ENCODE measurements around the gene PCP4. TPM values are rescaled to one million over a fixed set of nuclear protein-coding genes. Genes with fewer than 3 reads are reported as not detected.

PCP4 gene
- total RNA-seq, 4 donors from 2014 or later, result 1.3 to 12.4 (median 1.7) TPM

DNA sequence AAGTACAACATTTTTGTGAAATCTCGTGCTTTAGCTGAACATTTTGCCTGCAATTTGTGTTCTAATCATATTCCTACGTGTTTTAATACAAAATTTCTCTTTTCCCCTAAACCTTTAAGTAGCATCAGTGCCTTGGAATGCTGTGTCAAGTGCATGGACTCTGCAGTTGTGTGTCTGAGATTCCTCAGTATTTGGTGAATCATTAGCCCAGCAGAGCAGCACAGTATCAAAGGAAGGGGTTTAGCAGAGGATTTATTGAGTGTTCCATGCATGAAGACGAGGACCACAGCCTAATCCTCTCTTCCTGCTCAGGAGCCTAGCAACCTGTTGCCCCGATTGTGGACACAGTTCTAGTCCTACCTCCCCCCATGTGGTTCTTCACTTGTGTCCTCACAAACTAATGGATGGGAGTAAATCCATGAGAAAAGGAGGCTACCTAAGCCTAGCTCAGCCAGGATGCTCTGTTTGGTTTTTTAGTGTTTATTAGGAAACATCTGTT, 29.3 kb upstream of the PCP4 start:
- DNase-seq (ENCODE audit: low spot score in 2 of 2), result no peak
- Histone ChIP-seq H3K9me3 (no peaks in the 10 kb centered on the region), H3K36me3 (no peaks in the 10 kb centered on the region), H3K4me3 (no peak overlapping the region), H3K4me1 (no peaks in the 10 kb centered on the region), H3K27ac (no peak overlapping the region), H3K27me3 (no peaks in the 10 kb centered on the region)
- TF ChIP-seq POLR2A (IDR thresholded peaks at IDR 0.05) (no peak), EP300 (IDR thresholded peaks at IDR 0.05) (no peak), POLR2AphosphoS5 (IDR thresholded peaks at IDR 0.05) (no peak)
- TF ChIP-seq, protein P1, sequence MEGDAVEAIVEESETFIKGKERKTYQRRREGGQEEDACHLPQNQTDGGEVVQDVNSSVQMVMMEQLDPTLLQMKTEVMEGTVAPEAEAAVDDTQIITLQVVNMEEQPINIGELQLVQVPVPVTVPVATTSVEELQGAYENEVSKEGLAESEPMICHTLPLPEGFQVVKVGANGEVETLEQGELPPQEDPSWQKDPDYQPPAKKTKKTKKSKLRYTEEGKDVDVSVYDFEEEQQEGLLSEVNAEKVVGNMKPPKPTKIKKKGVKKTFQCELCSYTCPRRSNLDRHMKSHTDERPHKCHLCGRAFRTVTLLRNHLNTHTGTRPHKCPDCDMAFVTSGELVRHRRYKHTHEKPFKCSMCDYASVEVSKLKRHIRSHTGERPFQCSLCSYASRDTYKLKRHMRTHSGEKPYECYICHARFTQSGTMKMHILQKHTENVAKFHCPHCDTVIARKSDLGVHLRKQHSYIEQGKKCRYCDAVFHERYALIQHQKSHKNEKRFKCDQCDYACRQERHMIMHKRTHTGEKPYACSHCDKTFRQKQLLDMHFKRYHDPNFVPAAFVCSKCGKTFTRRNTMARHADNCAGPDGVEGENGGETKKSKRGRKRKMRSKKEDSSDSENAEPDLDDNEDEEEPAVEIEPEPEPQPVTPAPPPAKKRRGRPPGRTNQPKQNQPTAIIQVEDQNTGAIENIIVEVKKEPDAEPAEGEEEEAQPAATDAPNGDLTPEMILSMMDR (IDR thresholded peaks at IDR 0.05), result no peak
- WGBS, result 51% methylated on average over 4 of the region's 4 CpGs

DNA sequence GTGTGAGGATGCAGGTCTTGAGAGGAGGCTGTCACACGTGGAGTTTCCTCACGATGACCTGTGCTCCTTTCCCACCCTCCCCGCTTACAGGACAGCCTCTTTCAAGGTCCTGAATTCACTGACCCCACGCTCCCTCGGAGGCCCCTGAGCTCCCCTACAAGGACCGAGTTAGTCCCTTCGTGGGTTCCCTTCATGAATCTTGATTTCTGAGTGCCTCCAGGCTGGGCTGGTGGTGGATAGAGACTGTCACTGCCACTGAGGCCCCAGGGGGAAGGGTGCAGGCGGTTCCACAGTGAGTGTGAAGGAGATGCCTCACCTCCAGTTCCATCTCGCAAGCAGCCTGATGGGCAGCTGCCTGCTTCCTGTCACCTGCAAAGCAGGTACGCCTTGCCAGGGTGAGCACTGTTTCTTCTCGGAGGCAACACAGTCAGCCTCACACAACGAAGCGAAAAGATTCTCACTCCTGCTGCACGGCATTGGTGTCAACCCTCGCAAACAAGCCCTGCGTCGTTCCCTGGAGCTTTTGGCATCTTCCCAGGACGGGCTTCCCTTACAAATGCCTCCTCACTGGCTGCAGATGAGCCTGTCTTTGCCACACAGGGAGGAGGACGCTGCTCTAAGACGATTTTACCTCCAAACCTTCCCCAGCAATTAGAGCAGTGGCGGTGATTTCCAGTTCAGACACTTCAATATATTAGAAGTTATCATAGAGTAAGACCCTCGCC, 26.7 kb upstream of the PCP4 start:
- no peak overlapping the region for H3K27ac ChIP-seq
- DNase-seq (ENCODE audit: low spot score in 2 of 2), result no peak
- 60% methylated on average over 18 of the region's 22 CpGs for WGBS
- H3K4me3 ChIP-seq, result no peak overlapping the region
- H3K4me1 ChIP-seq, result no peaks in the 10 kb centered on the region
- TF ChIP-seq EP300 (IDR thresholded peaks at IDR 0.05) (no peak), POLR2A (IDR thresholded peaks at IDR 0.05) (no peak), POLR2AphosphoS5 (IDR thresholded peaks at IDR 0.05) (no peak)
- TF ChIP-seq, protein P1 (IDR thresholded peaks at IDR 0.05), result no peak
- H3K9me3 ChIP-seq, result no peaks in the 10 kb centered on the region
- H3K36me3 ChIP-seq, result no peaks in the 10 kb centered on the region
- no peaks in the 10 kb centered on the region for H3K27me3 ChIP-seq

DNA sequence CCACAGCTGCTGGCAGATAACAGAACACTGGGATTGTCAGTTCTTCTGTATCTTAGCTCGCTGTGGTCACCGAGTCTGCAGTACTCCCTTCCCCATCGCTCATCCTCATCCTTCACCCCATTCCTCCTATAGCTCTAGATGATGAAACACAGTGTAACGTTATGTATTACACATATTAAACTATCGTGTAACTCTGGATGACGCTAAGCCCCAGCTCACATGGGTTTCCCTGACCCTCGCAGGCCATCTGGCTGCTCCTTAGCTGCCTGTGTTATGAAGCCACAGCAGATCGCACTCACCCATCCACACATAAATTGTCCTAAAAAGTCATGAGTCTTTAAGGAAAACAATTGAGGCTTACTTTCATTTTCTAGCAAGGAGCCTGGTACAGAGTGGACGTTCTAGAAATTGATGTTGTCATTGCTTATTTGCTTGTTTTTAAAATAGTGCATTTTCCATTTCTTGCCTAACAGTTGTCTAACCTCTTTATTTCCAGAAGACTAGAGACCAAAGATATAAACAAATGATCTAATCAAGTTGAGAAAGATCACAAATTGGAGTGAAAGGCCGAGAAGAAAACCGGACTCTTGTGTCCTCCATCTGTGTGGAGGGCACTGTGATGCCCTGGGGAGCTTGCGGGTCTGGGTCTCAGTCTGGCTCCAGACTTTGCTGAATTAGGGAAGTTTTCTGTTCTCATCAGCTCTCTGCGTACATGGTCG, 24.3 kb upstream of the PCP4 start:
- TF ChIP-seq EP300 (IDR thresholded peaks at IDR 0.05) (no peak), POLR2AphosphoS5 (IDR thresholded peaks at IDR 0.05) (no peak), POLR2A (IDR thresholded peaks at IDR 0.05) (no peak)
- TF ChIP-seq, protein P1 (IDR thresholded peaks at IDR 0.05), result no peak
- no peak for DNase-seq (ENCODE audit: low spot score in 2 of 2)
- Histone ChIP-seq H3K9me3 (no peaks in the 10 kb centered on the region), H3K27me3 (no peaks in the 10 kb centered on the region), H3K27ac (no peak overlapping the region), H3K36me3 (no peaks in the 10 kb centered on the region), H3K4me1 (no peaks in the 10 kb centered on the region), H3K4me3 (no peak overlapping the region)
- 81% methylated on average over 14 of the region's 14 CpGs for WGBS

DNA sequence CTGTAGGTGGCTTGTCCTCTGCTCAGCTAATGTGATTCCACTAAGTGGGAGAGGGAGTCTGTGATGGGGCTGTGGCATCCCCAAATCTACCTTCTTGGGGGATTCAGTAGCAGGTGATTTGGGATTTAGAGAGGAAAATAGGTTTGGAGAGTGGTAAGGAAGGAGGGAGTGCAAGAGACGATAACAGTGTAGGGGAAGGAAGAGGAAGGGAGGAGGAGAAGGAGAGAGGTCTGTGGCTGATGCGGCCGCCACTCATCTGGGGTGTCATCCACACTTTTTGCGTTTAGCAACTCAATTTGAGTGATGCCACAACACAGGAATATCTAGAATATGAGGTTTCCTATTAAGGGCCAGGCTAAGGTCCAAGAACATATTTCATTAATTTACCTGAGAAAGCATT, 23.8 kb upstream of the PCP4 start:
- Histone ChIP-seq H3K27me3 (no peaks in the 10 kb centered on the region), H3K4me3 (no peak overlapping the region), H3K4me1 (no peaks in the 10 kb centered on the region), H3K9me3 (no peaks in the 10 kb centered on the region), H3K27ac (no peak overlapping the region), H3K36me3 (no peaks in the 10 kb centered on the region)
- 71% methylated on average over 4 of the region's 4 CpGs for WGBS
- no peak for DNase-seq (ENCODE audit: low spot score in 2 of 2)
- no peak for TF ChIP-seq POLR2A (IDR thresholded peaks at IDR 0.05)
- no peak for TF ChIP-seq POLR2AphosphoS5 (IDR thresholded peaks at IDR 0.05)
- TF ChIP-seq, protein P1 (IDR thresholded peaks at IDR 0.05), result no peak
- TF ChIP-seq EP300 (IDR thresholded peaks at IDR 0.05), result no peak

DNA sequence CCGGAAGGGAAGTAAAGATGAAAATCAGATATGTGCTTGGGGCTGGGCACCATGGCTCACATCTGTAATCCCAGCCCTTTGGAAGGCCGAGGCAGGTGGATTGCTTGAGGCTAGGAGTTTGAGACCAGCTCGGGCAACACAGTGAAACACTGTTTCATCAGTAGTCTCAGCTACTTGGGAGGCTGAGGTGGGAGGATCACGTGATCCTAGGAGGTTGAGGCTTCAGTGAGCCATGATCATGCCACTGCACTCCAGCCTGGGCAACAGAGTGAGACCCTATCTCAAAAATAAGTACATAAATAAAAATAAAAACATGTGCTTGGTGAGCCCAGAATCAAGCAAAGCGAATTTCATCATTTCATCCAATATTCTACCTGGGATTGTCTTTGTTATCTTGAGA, 23.3 kb upstream of the PCP4 start:
- TF ChIP-seq POLR2AphosphoS5 (IDR thresholded peaks at IDR 0.05) (no peak), POLR2A (IDR thresholded peaks at IDR 0.05) (no peak), EP300 (IDR thresholded peaks at IDR 0.05) (no peak)
- TF ChIP-seq, protein P1 (IDR thresholded peaks at IDR 0.05), result no peak
- H3K9me3 ChIP-seq, result no peaks in the 10 kb centered on the region
- no peaks in the 10 kb centered on the region for H3K4me1 ChIP-seq
- H3K36me3 ChIP-seq, result no peaks in the 10 kb centered on the region
- no peaks in the 10 kb centered on the region for H3K27me3 ChIP-seq
- DNase-seq (ENCODE audit: low spot score in 2 of 2), result no peak
- H3K27ac ChIP-seq, result no peak overlapping the region
- WGBS, result 72% methylated on average over 5 of the region's 5 CpGs
- H3K4me3 ChIP-seq, result no peak overlapping the region
